GM20000 (cell line): ENCODE data around the gene C8A.

ENCODE experiments used
- DNase-seq: peaks from one replicate; pipeline ENCODE4 v3.0.0; 2012; ENCODE audit warnings: low spot score
- CTCF ChIP-seq: IDR thresholded peaks from 2 replicates; pipeline ENCODE4 v1.5.1; 2012; ENCODE audit warnings: mild to moderate bottlenecking, control low read depth; ENCODE audit errors: extremely low read depth, missing control alignments

Gene C8A

GRCh38 chr1:56837244-56837939, 17.2 kb upstream of the C8A start:
- no peak for DNase-seq
- no peak for TF ChIP-seq CTCF

GRCh38 chr1:56838759-56839158, 15.8 kb upstream of the C8A start:
- no peak for TF ChIP-seq CTCF
- no peak for DNase-seq

GRCh38 chr1:56843544-56843943, 11.1 kb upstream of the C8A start:
- no peak for TF ChIP-seq CTCF

GRCh38 chr1:56844545-56845136, 10.0 kb upstream of the C8A start:
- TF ChIP-seq CTCF, result no peak
- no peak for DNase-seq

More at GRCh38 chr1:56843544-56843943, 11.1 kb upstream of the C8A start:
- no peak for DNase-seq

GRCh38 chr1:56845343-56845742, 9.3 kb upstream of the C8A start:
- no peak for DNase-seq
- TF ChIP-seq CTCF, result no peak

GRCh38 chr1:56849750-56850149, 4.8 kb upstream of the C8A start:
- DNase-seq, result no peak
- no peak for TF ChIP-seq CTCF

GRCh38 chr1:56850411-56850810, 4.2 kb upstream of the C8A start:
- no peak for TF ChIP-seq CTCF
- no peak for DNase-seq
